Uterus (tissue), 4 donors: ENCODE data around the gene TMEM11. TPM values are rescaled to one million over a fixed set of nuclear protein-coding genes. Genes with fewer than 3 reads are reported as not detected.

Experiments used
- DNase-seq, 2 donors: peaks; one replicate each; pipeline ENCODE4 v3.0.0-alpha.2; 2019 to 2020
- H3K27ac ChIP-seq, 2 donors: fragments of 200-600 bp; sonication (generic); 1 replicate in 1 of 2; 2 replicates in 1 of 2; pipeline ENCODE4 v1.5.1; 2016 to 2018
- H3K27me3 ChIP-seq, 2 donors: fragments of 200-600 bp; sonication (generic); one replicate each; pipeline ENCODE4 v1.5.1; 2018 to 2019; ENCODE audit warnings: control low read depth in 1 of 2
- H3K36me3 ChIP-seq, 2 donors: fragments of 200-600 bp; sonication (generic); one replicate each; pipeline ENCODE4 v1.5.1; 2019; ENCODE audit warnings: control low read depth in 1 of 2
- H3K4me1 ChIP-seq, 2 donors: fragments of 200-600 bp; sonication (generic); one replicate each; pipeline ENCODE4 v1.5.1; 2018 to 2019; ENCODE audit warnings: control low read depth in 1 of 2
- H3K4me3 ChIP-seq, 2 donors: fragments of 200-600 bp; sonication (generic); 1 replicate in 1 of 2; 2 replicates in 1 of 2; pipeline ENCODE4 v1.5.1; 2018 to 2019; ENCODE audit warnings: mild to moderate bottlenecking in 1 of 2
- H3K9me3 ChIP-seq, 2 donors: fragments of 200-600 bp; sonication (generic); one replicate each; pipeline ENCODE4 v1.5.1; 2019; ENCODE audit warnings: control low read depth in 1 of 2
- CTCF ChIP-seq, 4 experiments: fragments of 200-600 bp in 2 of 4; fragments of 450-650 bp in 2 of 4; sonication (generic) in 2 of 4; IDR thresholded peaks; one replicate each; pipeline ENCODE4 v1.5.1; 2016 to 2019; ENCODE audit warnings: antibody characterized with exemption in 4 of 4, mild to moderate bottlenecking in 2 of 4, moderate library complexity in 1 of 4
- POLR2A ChIP-seq, 2 donors: fragments of 450-650 bp; IDR thresholded peaks; one replicate each; pipeline ENCODE4 v1.6.1; 2016; ENCODE audit warnings: antibody characterized with exemption in 2 of 2, mild to moderate bottlenecking in 1 of 2, moderate library complexity in 1 of 2
- intact Hi-C: fragments of 100-400 bp; cut with DNase I; formaldehyde crosslinking; loops from one replicate; pipeline ENCODE4 v1.15.1; 2023; ENCODE audit warnings: low total_unique reads
- total RNA-seq, 4 donors: library from RNA; depleted of rRNA in 3 of 4; stranded (reverse); fragments of >200 nt in 3 of 4; gene quantifications; one replicate each; pipeline versions ENCODE4 v1.1.0 to v1.2.4, GENCODE V29; 2014 to 2023
- donor health status: DM: yes; HTN: yes; CAD: no.

The TMEM11 gene
- total RNA-seq, 4 donors from 2014 or later = 6.9 to 23.8 (median 15.3) TPM

- intact Hi-C loops = no loop called here
- H3K36me3 ChIP-seq = no peaks in the 10 kb centered on the region
Measured at GRCh38 chr17:21247552-21248258, 33.7 kb upstream of the TMEM11 start.

GRCh38 chr17:21246698-21247097, 32.7 kb upstream of the TMEM11 start:
- no peak for DNase-seq
- Histone ChIP-seq H3K27me3 (no peaks in the 10 kb centered on the region), H3K4me1 (peaks cover 0 to 3% of the 10 kb centered on the region in 2 donors), H3K4me3 (no peak overlapping the region), H3K27ac (no peak overlapping the region), H3K9me3 (no peaks in the 10 kb centered on the region), H3K36me3 (no peaks in the 10 kb centered on the region)
- TF ChIP-seq CTCF (IDR thresholded peaks at IDR 0.05) (no peak), POLR2A (IDR thresholded peaks at IDR 0.05) (no peak)
- intact Hi-C loops = no loop called here

More at GRCh38 chr17:21247552-21248258, 33.7 kb upstream of the TMEM11 start:
- H3K4me1 ChIP-seq = peaks cover 0 to 11% of the 10 kb centered on the region in 2 donors
- H3K27me3 ChIP-seq = no peaks in the 10 kb centered on the region
- no peak for TF ChIP-seq CTCF (IDR thresholded peaks at IDR 0.05)
- no peak for TF ChIP-seq POLR2A (IDR thresholded peaks at IDR 0.05)
- no peak overlapping the region for H3K27ac ChIP-seq
- no peak for DNase-seq
- no peaks in the 10 kb centered on the region for H3K9me3 ChIP-seq
- no peak overlapping the region for H3K4me3 ChIP-seq

GRCh38 chr17:21245639-21246084, 31.7 kb upstream of the TMEM11 start:
- Histone ChIP-seq H3K27ac (no peak overlapping the region), H3K27me3 (no peaks in the 10 kb centered on the region), H3K4me1 (no peaks in the 10 kb centered on the region), H3K36me3 (no peaks in the 10 kb centered on the region), H3K9me3 (no peaks in the 10 kb centered on the region), H3K4me3 (no peak overlapping the region)
- intact Hi-C loops = no loop called here
- DNase-seq = no peak
- TF ChIP-seq POLR2A (IDR thresholded peaks at IDR 0.05) (no peak), CTCF (IDR thresholded peaks at IDR 0.05) (no peak)

GRCh38 chr17:21243516-21244303, 29.7 kb upstream of the TMEM11 start:
- Histone ChIP-seq H3K4me1 (no peaks in the 10 kb centered on the region), H3K4me3 (no peak overlapping the region), H3K27ac (no peak overlapping the region), H3K36me3 (no peaks in the 10 kb centered on the region), H3K9me3 (no peaks in the 10 kb centered on the region), H3K27me3 (no peaks in the 10 kb centered on the region)
- TF ChIP-seq POLR2A (IDR thresholded peaks at IDR 0.05) (no peak), CTCF (IDR thresholded peaks at IDR 0.05) (no peak)
- DNase-seq = no peak
- intact Hi-C loops = no loop called here
